ENCODE measurements around the gene AP2S1. TPM values are rescaled to one million over a fixed set of nuclear protein-coding genes. Genes with fewer than 3 reads are reported as not detected.

The AP2S1 gene
- total RNA-seq, 1 experiment from 2014 or later, result 330 TPM

DNA sequence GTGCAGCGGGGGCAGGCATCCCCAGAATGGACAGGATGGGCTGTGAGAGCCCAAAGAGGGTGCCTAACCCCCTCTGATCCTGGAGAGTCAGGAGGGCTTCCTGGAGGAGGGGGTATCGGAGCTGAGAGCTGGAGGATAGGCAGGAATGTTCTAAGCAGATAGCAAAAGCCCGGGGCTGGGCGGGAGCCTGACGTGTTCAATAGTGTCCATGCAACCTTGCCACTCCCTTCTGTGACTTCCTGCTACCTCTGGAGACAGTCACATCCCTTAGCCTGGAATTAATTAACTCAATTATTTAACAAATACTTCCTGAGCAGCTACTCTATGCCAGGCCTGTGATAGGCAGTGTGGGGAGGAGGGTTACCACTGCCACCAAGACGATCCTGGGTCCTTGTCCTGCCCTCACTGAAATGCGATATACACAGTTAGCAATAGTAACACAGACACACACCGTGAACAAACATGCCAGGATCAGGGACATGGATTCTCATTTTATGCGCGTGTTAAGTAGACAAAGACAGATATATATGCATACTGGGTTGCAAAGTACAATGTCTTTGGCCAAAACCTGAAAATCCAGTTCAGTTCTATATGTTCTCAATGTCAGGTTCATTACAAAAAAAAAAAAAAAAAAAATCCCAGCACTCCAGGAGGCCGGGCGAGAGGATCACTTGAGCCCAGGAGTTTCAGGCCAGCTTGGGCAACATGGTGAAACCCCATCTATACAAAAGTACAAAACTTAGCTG lies 10.7 kb downstream of the AP2S1 start:
- H3K9me3 ChIP-seq (ENCODE audit: low read length), result no peaks in the 10 kb centered on the region
- H4K20me1 ChIP-seq (ENCODE audit: low read length), result no peaks in the 10 kb centered on the region
- no TSS peak for BruUV-seq (replicated peaks)
- ChIA-PET CTCF (interaction anchor here (0.6 to 1.0 kb wide), 8 partner anchors 10 to 87 kb away, joined by 3 to 10 read pairs (median 4); no protein-coding TSS in a partner anchor), POLR2A (ENCODE audit: unreplicated experiment) (interaction anchor here (0.6 kb wide), 1 partner anchor 11 kb away, joined by 5 read pairs; no protein-coding TSS in a partner anchor)
- H3K9me2 ChIP-seq (replicated peaks; ENCODE audit: low read length), result no peaks in the 10 kb centered on the region
- ATAC-seq (no peak), DNase-seq (peak; percentile 3)
- intact Hi-C loops (cut with micrococcal nuclease), result loop anchor here (2.0 kb wide), 1 partner anchor 83 kb away; no protein-coding TSS in a partner anchor
- H3K36me3 ChIP-seq (ENCODE audit: low read depth, low read length), result peaks cover 17% of the 10 kb centered on the region; the same call in 1 of the 2 replicates
- H3K9ac ChIP-seq (ENCODE audit: low read length), result no peak overlapping the region
- no peaks in the 10 kb centered on the region for H3F3A ChIP-seq (ENCODE audit: low read length, unreplicated experiment)
- no peak overlapping the region for H3K27ac ChIP-seq (ENCODE audit: low read length)
- no peak overlapping the region for H3K4me3 ChIP-seq (ENCODE audit: low read length)
- H3K4me1 ChIP-seq (ENCODE audit: insufficient read depth, low read length), result no peaks in the 10 kb centered on the region
- H3K27me3 ChIP-seq (ENCODE audit: low read length), result no peaks in the 10 kb centered on the region
- no peaks in the 10 kb centered on the region for H3K79me2 ChIP-seq (ENCODE audit: low read length)
- H2AFZ ChIP-seq (ENCODE audit: low read length), result no peak overlapping the region
- no peak overlapping the region for H3K4me2 ChIP-seq (ENCODE audit: low read length)
- TF ChIP-seq, protein P1, sequence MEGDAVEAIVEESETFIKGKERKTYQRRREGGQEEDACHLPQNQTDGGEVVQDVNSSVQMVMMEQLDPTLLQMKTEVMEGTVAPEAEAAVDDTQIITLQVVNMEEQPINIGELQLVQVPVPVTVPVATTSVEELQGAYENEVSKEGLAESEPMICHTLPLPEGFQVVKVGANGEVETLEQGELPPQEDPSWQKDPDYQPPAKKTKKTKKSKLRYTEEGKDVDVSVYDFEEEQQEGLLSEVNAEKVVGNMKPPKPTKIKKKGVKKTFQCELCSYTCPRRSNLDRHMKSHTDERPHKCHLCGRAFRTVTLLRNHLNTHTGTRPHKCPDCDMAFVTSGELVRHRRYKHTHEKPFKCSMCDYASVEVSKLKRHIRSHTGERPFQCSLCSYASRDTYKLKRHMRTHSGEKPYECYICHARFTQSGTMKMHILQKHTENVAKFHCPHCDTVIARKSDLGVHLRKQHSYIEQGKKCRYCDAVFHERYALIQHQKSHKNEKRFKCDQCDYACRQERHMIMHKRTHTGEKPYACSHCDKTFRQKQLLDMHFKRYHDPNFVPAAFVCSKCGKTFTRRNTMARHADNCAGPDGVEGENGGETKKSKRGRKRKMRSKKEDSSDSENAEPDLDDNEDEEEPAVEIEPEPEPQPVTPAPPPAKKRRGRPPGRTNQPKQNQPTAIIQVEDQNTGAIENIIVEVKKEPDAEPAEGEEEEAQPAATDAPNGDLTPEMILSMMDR (conservative IDR thresholded peaks at IDR 0.05; ENCODE audit: low read depth, low read length), result no peak
- TF ChIP-seq EZH2 (IDR thresholded peaks at IDR 0.05; ENCODE audit: low read length, unreplicated experiment), result no peak
- no peak for TF ChIP-seq EZH2phosphoT487 (IDR thresholded peaks at IDR 0.05; ENCODE audit: borderline replicate concordance, low read length)

DNA sequence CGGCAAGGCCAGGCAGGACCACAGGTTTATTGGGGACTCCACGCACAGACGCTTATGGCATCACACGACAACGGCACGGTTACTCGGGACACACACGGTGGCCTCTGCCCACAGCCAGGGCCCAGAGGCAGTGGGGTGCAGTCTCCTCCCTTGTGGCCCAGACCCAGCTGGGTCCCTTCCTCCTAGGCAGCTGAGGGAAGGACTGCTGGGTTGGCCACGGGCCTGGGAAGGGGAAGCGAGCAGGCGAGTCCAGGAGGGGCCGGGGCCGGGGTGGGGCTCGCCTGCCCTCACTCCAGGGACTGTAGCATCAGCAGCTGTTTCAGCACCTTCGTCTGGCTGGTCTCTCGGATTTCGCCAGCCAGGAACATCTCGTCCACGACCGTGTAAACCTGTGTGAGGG lies 12.5 kb downstream of the AP2S1 start:
- intact Hi-C loops (cut with micrococcal nuclease), result no loop called here
- H4K20me1 ChIP-seq (ENCODE audit: low read length), result no peaks in the 10 kb centered on the region
- no peaks in the 10 kb centered on the region for H3F3A ChIP-seq (ENCODE audit: low read length, unreplicated experiment)
- H3K4me1 ChIP-seq (ENCODE audit: insufficient read depth, low read length), result no peaks in the 10 kb centered on the region
- H3K79me2 ChIP-seq (ENCODE audit: low read length), result no peaks in the 10 kb centered on the region
- H3K4me2 ChIP-seq (ENCODE audit: low read length), result no peak overlapping the region
- no peak for TF ChIP-seq EZH2phosphoT487 (IDR thresholded peaks at IDR 0.05; ENCODE audit: borderline replicate concordance, low read length)
- no peak for TF ChIP-seq EZH2 (IDR thresholded peaks at IDR 0.05; ENCODE audit: low read length, unreplicated experiment)
- TF ChIP-seq, protein P1 (conservative IDR thresholded peaks at IDR 0.05; ENCODE audit: low read depth, low read length), result no peak
- no peak overlapping the region for H3K9ac ChIP-seq (ENCODE audit: low read length)
- no peaks in the 10 kb centered on the region for H3K9me2 ChIP-seq (replicated peaks; ENCODE audit: low read length)
- H3K27me3 ChIP-seq (ENCODE audit: low read length), result no peaks in the 10 kb centered on the region
- no peak for ATAC-seq
- no peak overlapping the region for H3K4me3 ChIP-seq (ENCODE audit: low read length)
- no peak for DNase-seq
- CTCF ChIA-PET, result no interaction called here
- POLR2A ChIA-PET (ENCODE audit: unreplicated experiment), result no interaction called here
- no peak overlapping the region for H3K27ac ChIP-seq (ENCODE audit: low read length)
- H2AFZ ChIP-seq (ENCODE audit: low read length), result no peak overlapping the region
- TSS peak; percentile 58 for BruUV-seq (replicated peaks)
- H3K36me3 ChIP-seq (ENCODE audit: low read depth, low read length), result peaks cover 13% of the 10 kb centered on the region; the same call in 1 of the 2 replicates
- H3K9me3 ChIP-seq (ENCODE audit: low read length), result no peaks in the 10 kb centered on the region

DNA sequence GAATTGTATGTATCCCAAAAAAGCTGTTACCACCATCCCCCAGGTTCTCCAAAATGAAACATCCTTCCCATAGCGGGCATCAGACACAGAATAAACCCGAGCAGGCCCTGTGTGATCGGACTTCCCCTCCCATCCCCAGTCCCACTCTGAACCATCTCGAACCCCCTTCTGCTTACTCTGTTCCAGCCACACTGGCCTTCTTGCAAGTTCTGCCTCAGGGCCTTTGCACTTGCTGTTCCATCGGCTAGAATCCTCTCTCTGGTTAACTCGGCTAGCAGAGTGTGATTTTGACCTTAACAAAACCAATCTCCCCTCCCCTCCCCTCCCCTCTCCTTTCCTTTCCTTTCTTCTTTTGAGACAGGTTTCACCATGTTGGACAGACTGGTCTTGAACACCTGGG lies 15.7 kb downstream of the AP2S1 start:
- TF ChIP-seq EZH2phosphoT487 (IDR thresholded peaks at IDR 0.05; ENCODE audit: borderline replicate concordance, low read length), result no peak
- no peak for TF ChIP-seq EZH2 (IDR thresholded peaks at IDR 0.05; ENCODE audit: low read length, unreplicated experiment)
- TF ChIP-seq, protein P1 (conservative IDR thresholded peaks at IDR 0.05; ENCODE audit: low read depth, low read length), result no peak
- Histone ChIP-seq H3K79me2 (ENCODE audit: low read length) (no peaks in the 10 kb centered on the region), H3K4me3 (ENCODE audit: low read length) (no peak overlapping the region), H4K20me1 (ENCODE audit: low read length) (no peaks in the 10 kb centered on the region), H3K9me2 (replicated peaks; ENCODE audit: low read length) (no peaks in the 10 kb centered on the region), H2AFZ (ENCODE audit: low read length) (no peak overlapping the region), H3K27me3 (ENCODE audit: low read length) (no peaks in the 10 kb centered on the region), H3K36me3 (ENCODE audit: low read depth, low read length) (peaks cover 13% of the 10 kb centered on the region; the same call in 1 of the 2 replicates), H3K4me2 (ENCODE audit: low read length) (no peak overlapping the region), H3F3A (ENCODE audit: low read length, unreplicated experiment) (no peaks in the 10 kb centered on the region), H3K9me3 (ENCODE audit: low read length) (no peaks in the 10 kb centered on the region), H3K9ac (ENCODE audit: low read length) (no peak overlapping the region), H3K27ac (ENCODE audit: low read length) (no peak overlapping the region), H3K4me1 (ENCODE audit: insufficient read depth, low read length) (0 out of 2 replicates have a peak, but pooled peaks cover under 1% of the 10 kb centered on the region)
- POLR2A ChIA-PET (ENCODE audit: unreplicated experiment), result no interaction called here
- no TSS peak for BruUV-seq (replicated peaks)
- intact Hi-C loops (cut with micrococcal nuclease), result no loop called here
- no peak for DNase-seq
- CTCF ChIA-PET, result no interaction called here
- no peak for ATAC-seq
